Adipocyte (in vitro differentiated cells): ENCODE data around the gene NUP93.

Source experiments
- DNase-seq: peaks from one replicate; pipeline ENCODE4 v3.0.0-alpha.2; 2015; ENCODE audit warnings: low read depth
- H3K27me3 ChIP-seq: replicated peaks from 2 replicates; pipeline ENCODE4 v1.7.0; 2013; ENCODE audit warnings: mild to moderate bottlenecking, low read length, moderate library complexity; ENCODE audit not compliant: control insufficient read depth, insufficient read depth
- H3K36me3 ChIP-seq: 2 replicates; pipeline ENCODE4 v1.7.0; 2013; ENCODE audit warnings: low read length, mild to moderate bottlenecking, moderate library complexity; ENCODE audit not compliant: control insufficient read depth, insufficient read depth, severe bottlenecking
- H3K4me1 ChIP-seq: 2 replicates; pipeline ENCODE4 v1.7.0; 2013; ENCODE audit warnings: mild to moderate bottlenecking, low read length, moderate library complexity; ENCODE audit not compliant: control insufficient read depth, insufficient read depth
- H3K4me3 ChIP-seq: 2 replicates; pipeline ENCODE4 v1.7.0; 2013; ENCODE audit warnings: mild to moderate bottlenecking, low read length, moderate library complexity
- H3K9ac ChIP-seq: 2 replicates; pipeline ENCODE4 v1.7.0; 2013; ENCODE audit warnings: mild to moderate bottlenecking, low read length, moderate library complexity
- H3K9me3 ChIP-seq: 2 replicates; pipeline ENCODE4 v1.7.0; 2013; ENCODE audit warnings: mild to moderate bottlenecking, low read length, moderate library complexity; ENCODE audit not compliant: control insufficient read depth

The NUP93 gene

DNA sequence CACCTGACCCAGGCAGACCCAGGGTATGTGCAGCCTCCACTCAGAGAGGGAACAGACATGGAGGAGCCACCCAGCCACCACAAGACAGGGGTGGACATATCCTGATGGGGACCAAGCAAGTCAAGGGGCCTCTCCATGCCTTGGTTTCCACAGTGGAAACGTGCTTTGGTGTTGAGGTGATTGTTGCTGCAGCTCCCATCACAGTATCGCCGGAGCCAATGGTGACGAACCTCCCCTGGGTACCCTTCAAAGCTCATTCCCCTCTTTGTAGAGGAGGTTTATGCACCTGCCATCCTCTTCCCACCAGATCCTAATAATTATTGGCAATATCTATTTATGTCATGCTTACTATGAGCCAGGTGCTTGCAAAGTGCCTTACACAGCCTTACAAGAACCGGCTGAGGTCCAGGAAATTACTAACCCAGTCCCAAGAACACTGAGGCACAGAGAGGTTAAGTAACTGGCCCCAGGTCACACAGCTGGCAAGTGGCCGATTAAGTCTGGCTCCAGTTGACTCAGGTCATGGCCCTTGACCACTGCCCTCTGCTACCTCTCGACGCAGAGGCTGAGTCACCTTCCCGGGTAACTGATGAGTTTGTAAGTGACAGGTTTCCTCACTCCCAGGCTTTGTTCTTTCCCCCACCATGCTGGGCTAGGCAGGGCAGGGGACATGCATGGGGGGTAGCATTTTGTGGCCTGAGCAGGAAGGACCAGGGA lies 155.7 kb downstream of the NUP93 start:
- H3K4me1 ChIP-seq, result no peaks in the 10 kb centered on the region
- H3K9me3 ChIP-seq, result no peaks in the 10 kb centered on the region
- H3K9ac ChIP-seq, result no peak overlapping the region
- H3K4me3 ChIP-seq, result no peak overlapping the region
- peaks cover 11% of the 10 kb centered on the region for H3K27me3 ChIP-seq
- H3K36me3 ChIP-seq, result no peaks in the 10 kb centered on the region
- DNase-seq, result no peak

DNA sequence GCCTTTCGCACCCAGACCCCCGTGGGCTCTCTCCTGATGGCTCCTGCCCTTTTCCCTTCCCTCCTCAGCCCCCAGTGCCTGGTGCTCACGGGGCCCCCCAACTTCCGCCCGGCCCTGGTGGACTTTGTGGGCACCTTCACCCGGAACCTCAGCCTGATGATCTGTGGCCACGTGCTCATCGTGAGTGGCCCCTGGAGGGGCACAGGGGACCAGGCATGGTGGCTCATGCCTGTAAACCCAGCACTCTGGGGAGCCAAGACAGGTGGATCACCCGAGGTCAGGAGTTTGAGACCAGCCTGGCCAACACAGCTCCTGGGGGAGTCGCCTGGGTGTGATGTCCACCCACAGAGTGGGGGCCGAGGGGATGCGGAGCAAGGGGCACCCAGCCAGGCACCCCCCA lies 156.4 kb downstream of the NUP93 start:
- Histone ChIP-seq H3K4me1 (no peaks in the 10 kb centered on the region), H3K9ac (no peak overlapping the region), H3K4me3 (no peak overlapping the region), H3K9me3 (no peaks in the 10 kb centered on the region), H3K36me3 (no peaks in the 10 kb centered on the region), H3K27me3 (peaks cover 5% of the 10 kb centered on the region)
- DNase-seq, result no peak

GRCh38 chr16:56886826-56887225 lies 156.9 kb downstream of the NUP93 start:
- no peaks in the 10 kb centered on the region for H3K36me3 ChIP-seq
- H3K4me3 ChIP-seq, result no peak overlapping the region
- no peak overlapping the region for H3K9ac ChIP-seq
- no peaks in the 10 kb centered on the region for H3K9me3 ChIP-seq
- no peak for DNase-seq
- H3K27me3 ChIP-seq, result peaks cover 9% of the 10 kb centered on the region
- H3K4me1 ChIP-seq, result no peaks in the 10 kb centered on the region

GRCh38 chr16:56888806-56889205 lies 158.9 kb downstream of the NUP93 start:
- Histone ChIP-seq H3K27me3 (peaks cover 12% of the 10 kb centered on the region), H3K9ac (no peak overlapping the region), H3K36me3 (no peaks in the 10 kb centered on the region), H3K4me1 (no peaks in the 10 kb centered on the region), H3K4me3 (no peak overlapping the region), H3K9me3 (no peaks in the 10 kb centered on the region)
- no peak for DNase-seq

DNA sequence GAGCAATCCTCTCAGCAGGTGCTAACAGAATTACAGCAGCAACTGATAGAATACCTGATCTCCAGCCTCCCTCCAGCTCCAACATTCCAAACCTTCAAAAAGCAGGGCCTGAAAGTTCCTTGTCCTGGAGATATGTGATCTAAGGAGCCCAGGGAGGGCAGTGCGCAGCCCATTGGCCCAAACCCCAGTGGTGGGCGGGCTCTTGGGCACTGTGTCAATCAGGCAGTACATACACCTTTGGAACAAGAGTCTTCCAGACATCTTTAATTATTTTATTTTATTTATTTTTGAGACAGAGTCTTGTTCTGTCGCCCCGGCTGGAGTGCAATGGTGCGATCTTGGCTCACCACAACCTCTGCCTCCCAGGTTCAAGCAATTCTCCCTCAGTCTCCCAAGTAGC lies 159.3 kb downstream of the NUP93 start:
- Histone ChIP-seq H3K27me3 (peaks cover 12% of the 10 kb centered on the region), H3K4me1 (no peaks in the 10 kb centered on the region), H3K9me3 (no peaks in the 10 kb centered on the region), H3K36me3 (no peaks in the 10 kb centered on the region), H3K4me3 (no peak overlapping the region), H3K9ac (no peak overlapping the region)
- DNase-seq, result no peak

DNA sequence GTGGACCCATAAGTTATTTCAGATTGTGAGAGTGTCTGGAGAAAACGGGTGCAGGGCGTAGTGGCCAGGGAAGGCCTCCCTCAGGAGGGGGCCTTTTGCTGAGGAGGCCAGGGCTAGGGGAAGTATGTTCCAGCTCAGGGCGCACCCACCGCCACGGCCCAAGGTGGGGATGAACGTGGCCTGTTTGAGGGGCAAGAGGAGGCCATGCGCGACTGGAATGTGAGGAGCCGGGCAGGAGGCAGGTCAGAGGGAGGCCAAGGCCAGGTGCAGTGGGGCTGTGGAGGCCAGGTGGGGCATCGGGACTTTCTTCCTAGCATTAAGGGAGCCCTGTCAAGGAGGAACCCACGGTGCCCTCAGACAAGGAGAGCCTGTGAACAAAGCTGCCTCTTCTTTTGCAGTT lies 161.8 kb downstream of the NUP93 start:
- DNase-seq, result no peak
- Histone ChIP-seq H3K9me3 (no peaks in the 10 kb centered on the region), H3K9ac (no peak overlapping the region), H3K4me3 (no peak overlapping the region), H3K27me3 (peaks cover 14% of the 10 kb centered on the region), H3K4me1 (no peaks in the 10 kb centered on the region), H3K36me3 (no peaks in the 10 kb centered on the region)

- no peak for DNase-seq
- Histone ChIP-seq H3K4me1 (no peaks in the 10 kb centered on the region), H3K9me3 (no peaks in the 10 kb centered on the region)
Observed at GRCh38 chr16:56892705-56893104, 162.8 kb downstream of the NUP93 start.

GRCh38 chr16:56894331-56894917 lies 164.5 kb downstream of the NUP93 start:
- H3K27me3 ChIP-seq, result peaks cover 23% of the 10 kb centered on the region
- DNase-seq, result no peak

More at GRCh38 chr16:56892705-56893104, 162.8 kb downstream of the NUP93 start:
- Histone ChIP-seq H3K27me3 (peaks cover 20% of the 10 kb centered on the region), H3K36me3 (no peaks in the 10 kb centered on the region), H3K4me3 (no peak overlapping the region), H3K9ac (no peak overlapping the region)

DNA sequence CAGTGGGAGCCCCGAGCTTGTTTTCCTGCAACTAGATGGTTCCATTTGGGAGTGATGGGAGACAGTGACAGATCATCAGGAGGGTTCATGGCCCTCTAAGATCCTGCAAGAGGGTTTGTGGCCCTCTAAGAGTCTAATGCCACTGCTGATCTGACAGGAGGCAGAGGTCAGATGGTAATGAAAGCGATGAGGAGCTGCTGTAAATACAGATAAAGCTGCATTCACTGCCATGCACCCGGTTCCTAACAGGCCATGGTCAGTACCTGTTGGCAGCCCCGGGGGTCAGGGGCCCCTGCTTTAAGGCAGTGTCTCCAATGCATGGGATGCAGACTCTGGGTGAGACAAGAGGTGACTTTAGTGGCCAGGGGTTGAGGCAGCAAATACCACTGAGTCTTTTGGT lies 165.9 kb downstream of the NUP93 start:
- H3K4me3 ChIP-seq, result no peak overlapping the region
- H3K36me3 ChIP-seq, result no peaks in the 10 kb centered on the region
- no peaks in the 10 kb centered on the region for H3K4me1 ChIP-seq
- no peaks in the 10 kb centered on the region for H3K9me3 ChIP-seq
- H3K27me3 ChIP-seq, result peaks cover 27% of the 10 kb centered on the region
- DNase-seq, result no peak
- no peak overlapping the region for H3K9ac ChIP-seq

More at GRCh38 chr16:56894331-56894917, 164.5 kb downstream of the NUP93 start:
- Histone ChIP-seq H3K4me3 (no peak overlapping the region), H3K4me1 (no peaks in the 10 kb centered on the region), H3K9ac (no peak overlapping the region), H3K9me3 (no peaks in the 10 kb centered on the region), H3K36me3 (no peaks in the 10 kb centered on the region)

GRCh38 chr16:56896244-56896643 lies 166.3 kb downstream of the NUP93 start:
- no peak for DNase-seq
- Histone ChIP-seq H3K9ac (no peak overlapping the region), H3K36me3 (no peaks in the 10 kb centered on the region), H3K27me3 (peaks cover 30% of the 10 kb centered on the region), H3K9me3 (no peaks in the 10 kb centered on the region), H3K4me3 (no peak overlapping the region), H3K4me1 (no peaks in the 10 kb centered on the region)

- no peaks in the 10 kb centered on the region for H3K36me3 ChIP-seq
- H3K9ac ChIP-seq, result no peak overlapping the region
- H3K9me3 ChIP-seq, result no peaks in the 10 kb centered on the region
- no peak for DNase-seq
- H3K4me1 ChIP-seq, result no peaks in the 10 kb centered on the region
- H3K4me3 ChIP-seq, result no peak overlapping the region
- H3K27me3 ChIP-seq, result peaks cover 31% of the 10 kb centered on the region
Observed at GRCh38 chr16:56897026-56897799, 167.3 kb downstream of the NUP93 start.
